Frontal cortex (tissue), 4 donors: ENCODE data around the gene ZNF385C. TPM values are rescaled to one million over a fixed set of nuclear protein-coding genes. Genes with fewer than 3 reads are reported as not detected.
"Not testable (repeated sequence)": the region's sequence is repeated elsewhere in the genome, so short reads cannot be mapped to it uniquely, and the experiment has no call there.

Experiments
- DNase-seq, 2 donors: peaks; one replicate each; pipeline ENCODE4 v3.0.0; 2012; ENCODE audit warnings: low spot score in 2 of 2
- FAIRE-seq: peaks from 2 replicates; lab custom pipeline; 2012; peaks lifted over from hg19 to GRCh38; lab: Jason Lieb, UNC
- total RNA-seq: library from RNA; depleted of rRNA; stranded (reverse); fragments of >200 nt; gene quantifications from one replicate; pipeline ENCODE4 v1.2.3, GENCODE V29; 2014
- donor health status: control.
- donor health status: control.
- donor health status: control.

ZNF385C gene
- 0.41 TPM for total RNA-seq

GRCh38 chr17:42097691-42098631 is at the start of gene ZNF385C:
TSS of gene ZNF385C (minus strand) at chr17:42098473. CDS start at chr17:42063056, 35,417 bp downstream.
- FAIRE-seq, result no peak
- DNase-seq, result no peak

GRCh38 chr17:42146911-42147607 is 48.8 kb upstream of the ZNF385C start:
- DNase-seq (no peak), FAIRE-seq (no peak)

GRCh38 chr17:42143138-42143537 is 44.9 kb upstream of the ZNF385C start:
- not testable (repeated sequence) for DNase-seq, FAIRE-seq

GRCh38 chr17:42142371-42142896 is 44.2 kb upstream of the ZNF385C start:
- DNase-seq (no peak), FAIRE-seq (no peak)

- FAIRE-seq (no peak), DNase-seq (no peak)
These were observed 43.1 kb upstream of the ZNF385C start for GRCh38 chr17:42141382-42141781.

- not testable (repeated sequence) for FAIRE-seq, DNase-seq
These were observed 42.4 kb upstream of the ZNF385C start for GRCh38 chr17:42140690-42141089.

GRCh38 chr17:42138749-42139492 is 40.6 kb upstream of the ZNF385C start:
- FAIRE-seq, result no peak
- no peak for DNase-seq

- FAIRE-seq (no peak), DNase-seq (no peak)
These were observed 38.4 kb upstream of the ZNF385C start for GRCh38 chr17:42136654-42137051.

- DNase-seq (no peak), FAIRE-seq (no peak)
These were observed 37.7 kb upstream of the ZNF385C start for GRCh38 chr17:42135664-42136653.

- FAIRE-seq (no peak), DNase-seq (no peak)
These were observed 36.9 kb upstream of the ZNF385C start for GRCh38 chr17:42135151-42135550.

GRCh38 chr17:42133461-42134041 is 35.3 kb upstream of the ZNF385C start:
- FAIRE-seq (no peak), DNase-seq (no peak)

GRCh38 chr17:42132941-42133340 is 34.7 kb upstream of the ZNF385C start:
- FAIRE-seq, result no peak
- DNase-seq, result peak; percentile 59 to 63

- FAIRE-seq (no peak), DNase-seq (no peak)
These were observed 33.7 kb upstream of the ZNF385C start for GRCh38 chr17:42131981-42132432.

- no peak for FAIRE-seq
- no peak for DNase-seq
These were observed 33.0 kb upstream of the ZNF385C start for GRCh38 chr17:42131232-42131631.

GRCh38 chr17:42130310-42130936 is 32.1 kb upstream of the ZNF385C start:
- FAIRE-seq, result no peak
- DNase-seq, result no peak

- FAIRE-seq, result no peak
These were observed 31.0 kb upstream of the ZNF385C start for GRCh38 chr17:42129109-42129837.

GRCh38 chr17:42127414-42127813 is 29.1 kb upstream of the ZNF385C start:
- FAIRE-seq (no peak), DNase-seq (no peak)

More at GRCh38 chr17:42129109-42129837, 31.0 kb upstream of the ZNF385C start:
- no peak for DNase-seq
